ENCODE measurements around the gene FAM8A1.
"Not testable (repeated sequence)": the region's sequence is repeated elsewhere in the genome, so short reads cannot be mapped to it uniquely, and the experiment has no call there.

The FAM8A1 gene, protein sequence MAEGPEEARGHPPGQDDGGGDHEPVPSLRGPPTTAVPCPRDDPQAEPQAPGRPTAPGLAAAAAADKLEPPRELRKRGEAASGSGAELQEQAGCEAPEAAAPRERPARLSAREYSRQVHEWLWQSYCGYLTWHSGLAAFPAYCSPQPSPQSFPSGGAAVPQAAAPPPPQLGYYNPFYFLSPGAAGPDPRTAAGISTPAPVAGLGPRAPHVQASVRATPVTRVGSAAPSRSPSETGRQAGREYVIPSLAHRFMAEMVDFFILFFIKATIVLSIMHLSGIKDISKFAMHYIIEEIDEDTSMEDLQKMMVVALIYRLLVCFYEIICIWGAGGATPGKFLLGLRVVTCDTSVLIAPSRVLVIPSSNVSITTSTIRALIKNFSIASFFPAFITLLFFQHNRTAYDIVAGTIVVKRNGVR

DNA sequence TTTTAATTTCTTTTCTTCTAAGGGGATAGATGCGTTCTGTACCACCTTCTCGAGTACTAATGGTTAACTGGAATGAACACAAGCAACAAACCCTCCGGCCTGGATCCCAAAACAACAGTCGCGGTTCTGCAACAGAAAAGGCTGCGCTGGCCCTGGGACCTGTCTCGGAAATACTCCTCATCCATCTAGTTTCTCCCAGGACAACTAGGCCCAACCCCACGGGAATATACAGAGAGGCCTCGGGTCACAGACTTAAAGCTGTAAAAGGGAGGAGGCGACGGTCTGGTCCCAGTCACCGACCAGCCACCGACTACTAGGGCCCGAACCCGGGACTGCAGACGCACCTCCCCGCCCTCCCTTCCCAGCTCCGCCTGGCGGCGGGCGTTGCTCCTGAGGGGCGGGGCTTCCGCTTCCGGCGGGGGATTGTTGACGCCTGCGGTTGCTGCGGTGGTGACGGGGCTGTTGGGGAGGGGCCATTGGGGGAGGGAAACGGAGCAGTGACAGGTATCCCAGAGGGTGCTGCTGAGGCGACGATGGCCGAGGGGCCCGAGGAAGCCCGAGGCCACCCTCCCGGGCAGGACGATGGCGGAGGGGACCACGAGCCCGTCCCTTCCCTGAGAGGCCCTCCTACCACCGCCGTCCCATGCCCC is at the start of gene FAM8A1:
FAM8A1 (plus strand) TSS at position 426 of the 650 bp plus-strand sequence; CDS start at position 534, 108 bp downstream.
- DNase-seq (ENCODE audit: low spot score): peak; percentile 96

DNA sequence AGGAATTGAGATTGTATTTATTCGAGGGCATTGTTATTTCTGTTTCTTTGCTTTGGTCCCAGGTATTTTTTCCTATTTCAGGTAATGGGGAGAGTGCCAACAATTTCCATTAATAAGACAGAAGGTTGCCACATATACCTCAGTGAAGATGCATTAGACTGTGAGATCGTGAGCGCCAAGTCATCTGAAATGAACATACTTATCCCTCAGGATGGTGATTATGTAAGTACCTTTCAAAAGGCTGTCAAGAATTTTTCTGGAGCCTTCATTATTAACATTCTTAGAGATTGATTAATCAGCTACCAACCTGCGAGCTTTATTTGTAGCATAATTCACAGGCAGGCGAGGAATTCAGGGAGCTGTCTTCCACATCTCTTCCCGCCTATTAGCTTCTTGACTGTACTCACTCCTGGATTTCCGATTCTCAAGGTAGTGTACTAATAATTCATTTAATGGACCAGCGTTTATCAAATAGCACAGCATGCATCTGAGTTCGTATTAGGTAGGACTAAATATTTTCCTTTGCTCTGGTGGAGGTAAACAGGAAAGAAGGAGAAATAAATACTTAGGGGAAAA is 48.6 kb upstream of the FAM8A1 start:
- DNase-seq (ENCODE audit: low spot score): no peak

DNA sequence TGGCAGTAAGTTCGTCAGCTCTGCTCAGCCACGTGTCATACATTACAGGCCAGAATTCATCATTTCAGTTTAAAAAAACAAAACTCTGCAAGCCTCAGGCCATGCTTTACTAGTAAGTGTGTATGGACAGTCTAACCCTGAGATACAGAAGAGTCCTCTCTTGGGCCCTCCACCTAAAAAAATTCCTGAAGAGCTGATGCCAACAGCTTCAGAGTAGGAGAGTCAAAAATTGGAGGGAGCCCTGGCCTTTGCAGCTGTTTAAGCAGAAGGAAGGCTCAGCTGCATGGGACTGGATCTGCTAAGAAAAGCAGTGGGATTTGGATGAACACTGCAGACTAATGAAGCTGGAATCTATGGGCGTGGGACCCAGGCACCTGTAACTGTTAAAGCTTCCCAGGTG is 47.2 kb upstream of the FAM8A1 start:
- no peak for DNase-seq (ENCODE audit: low spot score)

DNA sequence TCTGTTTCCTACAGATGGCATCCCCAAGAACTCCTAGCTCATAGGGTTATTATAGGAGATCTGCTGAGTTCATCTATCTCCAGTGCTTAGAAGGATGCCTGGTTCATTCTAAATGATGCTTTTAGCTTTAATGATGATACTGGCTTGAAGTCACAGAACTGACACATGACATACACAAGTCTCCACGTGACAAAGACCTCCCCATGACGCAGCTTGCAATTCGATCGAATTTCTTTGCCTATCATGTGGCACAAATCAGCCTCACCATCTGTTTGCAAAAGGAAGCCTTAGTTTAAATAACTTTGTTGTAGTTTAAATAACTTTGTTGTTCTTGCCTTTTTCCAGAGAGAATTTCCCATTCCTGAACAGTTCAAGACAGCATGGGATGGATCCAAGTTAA is 44.1 kb upstream of the FAM8A1 start:
- no peak for DNase-seq (ENCODE audit: low spot score)

DNA sequence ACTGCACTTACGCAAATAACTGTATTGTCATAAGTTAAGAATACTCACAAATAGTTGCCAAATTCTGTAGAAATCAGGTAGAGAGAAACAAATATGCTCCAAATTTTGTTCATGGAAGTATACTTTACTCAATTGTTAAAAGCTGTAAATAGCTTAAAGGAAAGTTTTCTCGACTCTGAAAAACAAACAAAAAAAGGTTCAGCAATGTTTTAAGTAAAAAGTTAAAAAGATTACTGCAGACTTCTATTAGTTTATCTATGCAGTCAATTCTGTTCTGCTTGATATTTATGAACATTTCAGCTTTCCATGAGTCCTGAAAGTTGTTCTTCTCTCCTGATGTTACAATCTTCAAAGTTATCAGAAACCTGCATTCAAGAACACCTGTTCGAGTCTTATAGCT is 37.5 kb upstream of the FAM8A1 start:
- no peak for DNase-seq (ENCODE audit: low spot score)

DNA sequence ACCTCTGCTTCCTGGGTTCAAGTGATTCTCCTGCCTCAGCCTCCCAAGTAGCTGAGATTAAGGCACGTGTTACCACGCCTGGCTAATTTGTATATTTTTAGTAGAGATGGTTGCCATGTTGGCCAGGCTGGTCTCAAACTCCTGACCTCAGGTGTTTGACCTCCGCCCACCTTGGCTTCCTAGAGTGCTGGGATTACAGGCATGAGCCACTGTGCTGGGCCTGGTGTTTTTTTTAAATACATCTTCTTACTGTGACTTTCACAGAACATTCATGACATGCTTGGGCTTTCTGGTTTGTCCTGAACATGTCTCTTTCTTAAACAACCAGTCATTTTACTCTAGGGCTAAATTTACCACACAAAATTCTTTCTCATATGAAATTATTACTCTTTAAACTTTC is 34.7 kb upstream of the FAM8A1 start:
- DNase-seq (ENCODE audit: low spot score): no peak

DNA sequence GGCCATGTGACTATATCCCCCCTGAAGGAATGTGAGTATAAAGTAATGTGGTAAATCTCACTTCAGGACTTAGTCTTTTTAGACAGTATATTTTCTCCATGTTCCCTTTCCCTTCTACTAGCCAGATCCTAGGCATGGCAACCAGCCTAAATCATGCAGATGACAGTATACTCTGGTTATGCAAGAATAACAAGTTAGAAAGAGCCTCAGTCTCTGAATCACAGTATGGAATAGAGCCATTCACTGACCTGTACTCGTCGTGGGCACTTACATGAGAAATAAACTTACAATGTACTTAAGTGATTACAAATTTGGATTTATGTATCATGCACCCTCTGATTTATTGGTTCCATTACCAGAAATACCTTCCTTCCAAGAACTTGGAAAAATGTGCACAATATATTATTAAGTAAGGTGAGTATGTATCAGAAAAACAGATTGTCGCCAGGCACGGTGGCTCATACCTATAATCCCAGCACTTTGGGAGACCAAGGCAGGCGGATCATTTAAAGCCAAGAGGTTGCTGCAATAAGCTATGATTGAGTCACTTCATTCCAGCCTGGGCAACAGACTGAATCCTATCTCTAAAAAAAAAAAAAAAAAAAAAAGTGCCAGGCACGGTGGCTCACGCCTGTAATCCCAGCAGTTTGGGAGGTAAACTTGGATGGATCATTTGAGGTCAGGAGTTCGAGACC is 25.1 kb upstream of the FAM8A1 start:
- DNase-seq (ENCODE audit: low spot score): no peak

DNA sequence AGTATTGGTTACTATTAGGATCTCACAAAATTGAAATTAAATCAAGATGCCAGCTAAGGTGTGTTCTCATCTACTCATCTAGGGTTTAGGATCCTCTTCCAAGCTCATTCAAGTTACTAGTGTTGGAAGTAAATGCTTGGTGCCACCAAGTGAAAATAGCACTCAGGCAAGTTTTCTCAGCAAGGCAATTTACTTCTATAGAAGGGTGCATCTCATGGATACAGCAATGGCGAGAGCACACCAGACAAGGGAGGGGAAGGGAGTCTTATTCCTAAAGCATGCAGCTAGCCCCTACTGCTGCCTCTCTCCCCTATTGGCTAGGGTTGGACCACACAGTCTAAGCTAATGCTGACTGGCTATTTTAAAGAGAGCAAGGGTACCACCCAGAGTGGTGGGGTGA is 23.0 kb upstream of the FAM8A1 start:
- no peak for DNase-seq (ENCODE audit: low spot score)

DNA sequence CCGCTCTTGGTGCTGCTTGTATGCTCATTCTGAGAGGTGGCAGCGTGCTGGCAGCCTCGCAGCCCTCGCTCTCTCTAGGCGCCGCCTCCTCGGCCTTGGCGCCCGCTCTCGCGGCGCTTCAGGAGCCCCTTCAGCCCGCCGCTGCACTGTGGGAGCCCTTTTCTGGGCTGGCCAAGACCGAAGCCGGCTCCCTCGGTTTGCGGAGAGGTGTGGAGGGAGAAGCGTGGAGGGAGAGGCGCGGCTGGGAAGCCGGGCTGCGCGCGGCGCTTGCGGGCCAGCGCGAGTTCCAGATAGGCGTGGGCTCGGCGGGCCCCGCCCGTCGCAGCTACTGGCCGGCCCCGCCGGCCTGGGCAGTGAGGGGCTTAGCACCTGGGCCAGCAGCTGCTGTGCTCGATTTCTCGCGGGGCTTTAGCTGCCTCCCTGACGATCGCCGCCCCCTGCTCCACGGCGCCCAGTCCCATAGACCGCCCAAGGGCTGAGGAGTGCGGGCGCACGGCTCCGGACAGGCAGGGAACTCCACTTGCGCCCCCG is 19.5 kb upstream of the FAM8A1 start:
- peak; percentile 81 for DNase-seq (ENCODE audit: low spot score)

DNA sequence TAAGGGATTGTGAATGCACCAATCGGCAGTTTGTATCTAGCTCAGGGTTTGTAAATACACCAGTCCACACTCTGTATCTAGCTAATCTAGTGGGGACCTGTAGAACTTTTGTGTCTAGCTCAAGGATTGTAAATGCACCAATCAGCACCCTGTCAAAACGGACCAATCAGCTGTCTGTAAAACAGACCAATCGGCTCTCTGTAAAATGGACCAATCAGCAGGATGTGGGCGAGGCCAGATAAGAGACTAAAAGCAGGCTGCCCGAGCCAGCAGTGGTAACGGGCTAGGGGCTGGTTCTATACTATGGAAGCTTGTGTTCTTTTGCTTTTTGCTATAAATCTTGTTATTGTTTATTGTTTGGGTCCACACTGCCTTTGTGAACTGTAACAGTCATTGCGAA is 18.8 kb upstream of the FAM8A1 start:
- DNase-seq (ENCODE audit: low spot score): not testable (repeated sequence)

DNA sequence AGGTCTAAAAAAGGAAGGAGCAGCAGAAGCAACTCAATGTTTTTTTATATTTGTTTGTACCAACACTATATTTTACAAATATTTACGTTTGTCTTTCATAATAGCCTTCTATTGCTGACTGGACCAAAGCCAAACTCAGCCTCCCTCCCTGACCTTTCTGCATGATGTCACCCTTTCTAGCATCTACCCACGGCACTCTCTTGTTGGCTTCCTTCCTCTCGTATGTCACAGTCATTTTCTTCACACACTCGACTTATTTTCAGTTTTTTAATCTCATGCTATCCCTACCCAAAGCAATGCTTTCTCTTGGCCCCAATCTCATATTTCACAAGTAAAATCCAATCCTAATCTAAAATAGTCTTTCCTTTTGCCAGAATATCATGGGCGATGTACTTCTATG is 16.3 kb upstream of the FAM8A1 start:
- DNase-seq (ENCODE audit: low spot score): no peak

DNA sequence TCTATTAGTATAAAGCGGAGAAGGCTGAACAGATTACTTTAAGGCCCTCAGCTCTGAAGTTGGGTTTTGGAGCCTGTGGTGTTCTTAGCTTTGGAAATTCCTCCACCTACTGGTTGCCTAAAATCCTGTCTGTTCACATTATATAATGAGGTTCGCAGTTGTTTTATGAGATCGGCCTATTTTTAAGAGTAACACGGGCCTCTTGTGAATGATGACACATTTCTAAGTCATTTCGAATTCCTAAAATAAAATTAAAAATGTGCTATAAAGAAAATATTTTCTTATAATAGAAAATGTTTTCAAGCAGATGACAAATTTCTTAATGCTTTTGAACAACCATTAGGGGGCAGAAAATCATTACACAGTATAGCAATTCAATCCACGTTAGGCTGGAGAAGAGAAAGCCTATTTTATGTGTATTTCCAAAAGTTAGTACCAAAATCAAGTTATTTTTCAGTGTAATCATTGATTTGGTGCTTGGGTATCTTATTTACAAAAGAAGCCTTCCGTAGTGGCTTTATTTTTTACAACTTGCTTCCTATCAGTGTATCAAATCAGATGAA is 15.8 kb upstream of the FAM8A1 start:
- no peak for DNase-seq (ENCODE audit: low spot score)

DNA sequence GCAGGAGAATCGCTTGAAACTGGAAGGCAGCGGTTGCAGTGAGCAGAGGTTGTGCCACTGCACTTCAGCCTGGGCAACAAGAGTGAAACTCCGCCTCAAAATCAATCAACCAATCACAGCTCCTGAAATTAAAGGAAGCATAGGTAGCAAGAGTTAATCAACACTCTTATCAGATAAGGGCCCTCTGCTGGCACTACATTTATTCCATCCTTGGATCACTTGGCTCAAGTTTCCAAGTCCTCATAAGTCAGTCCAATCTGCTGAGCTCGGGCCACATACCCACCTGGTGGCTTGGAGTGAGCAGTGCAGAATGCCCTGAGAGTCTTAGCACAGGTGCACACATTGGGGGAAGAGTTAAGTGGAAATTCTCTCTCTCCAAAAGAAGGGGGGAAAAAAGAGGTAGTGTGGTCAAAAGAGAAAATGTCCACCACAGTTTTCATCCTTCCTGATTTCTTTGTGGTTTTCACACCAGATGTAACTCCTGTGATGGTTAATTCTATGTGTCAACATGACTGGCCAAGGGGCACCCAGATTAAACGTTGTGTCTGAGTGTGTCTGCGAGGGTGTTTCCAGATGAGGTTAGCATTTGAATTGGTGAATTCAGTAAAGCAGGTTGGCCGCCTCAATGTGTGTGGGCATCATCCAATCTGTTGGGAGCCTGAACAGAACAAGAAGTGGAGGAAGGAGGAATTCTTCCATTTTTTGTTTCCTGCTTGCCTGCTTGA is 14.2 kb upstream of the FAM8A1 start:
- DNase-seq (ENCODE audit: low spot score): no peak

DNA sequence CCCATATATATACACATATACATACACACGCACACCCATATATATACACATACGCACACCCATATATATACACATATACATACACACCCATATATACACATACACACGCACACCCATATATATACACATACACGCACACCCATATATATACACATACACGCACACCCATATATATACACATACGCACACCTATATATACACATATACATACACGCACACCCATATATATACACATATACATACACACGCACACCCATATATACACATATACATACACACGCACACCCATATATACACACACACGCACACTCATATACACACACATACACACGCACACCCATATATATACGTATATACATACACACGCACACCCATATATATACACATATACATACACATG is 13.5 kb upstream of the FAM8A1 start:
- not testable (repeated sequence) for DNase-seq (ENCODE audit: low spot score)

DNA sequence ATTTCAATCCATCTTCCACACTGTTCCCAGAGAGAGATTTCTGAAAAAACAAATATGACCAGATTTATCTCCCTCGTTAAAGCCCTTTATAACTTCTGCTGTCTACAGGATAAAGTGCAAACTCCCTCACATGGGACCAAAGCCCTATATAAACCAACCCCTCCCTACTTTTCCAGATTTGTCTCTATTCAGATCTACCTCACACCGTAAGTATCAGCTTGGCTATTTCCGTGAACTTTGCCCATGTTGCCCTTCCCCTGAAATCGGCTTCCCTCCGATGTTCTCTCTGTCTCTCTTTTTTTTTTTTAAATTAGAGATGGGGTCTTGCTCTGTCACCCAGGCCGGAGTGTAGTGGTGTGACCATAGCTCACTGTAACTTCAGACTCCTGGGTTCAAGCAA is 12.1 kb upstream of the FAM8A1 start:
- no peak for DNase-seq (ENCODE audit: low spot score)

DNA sequence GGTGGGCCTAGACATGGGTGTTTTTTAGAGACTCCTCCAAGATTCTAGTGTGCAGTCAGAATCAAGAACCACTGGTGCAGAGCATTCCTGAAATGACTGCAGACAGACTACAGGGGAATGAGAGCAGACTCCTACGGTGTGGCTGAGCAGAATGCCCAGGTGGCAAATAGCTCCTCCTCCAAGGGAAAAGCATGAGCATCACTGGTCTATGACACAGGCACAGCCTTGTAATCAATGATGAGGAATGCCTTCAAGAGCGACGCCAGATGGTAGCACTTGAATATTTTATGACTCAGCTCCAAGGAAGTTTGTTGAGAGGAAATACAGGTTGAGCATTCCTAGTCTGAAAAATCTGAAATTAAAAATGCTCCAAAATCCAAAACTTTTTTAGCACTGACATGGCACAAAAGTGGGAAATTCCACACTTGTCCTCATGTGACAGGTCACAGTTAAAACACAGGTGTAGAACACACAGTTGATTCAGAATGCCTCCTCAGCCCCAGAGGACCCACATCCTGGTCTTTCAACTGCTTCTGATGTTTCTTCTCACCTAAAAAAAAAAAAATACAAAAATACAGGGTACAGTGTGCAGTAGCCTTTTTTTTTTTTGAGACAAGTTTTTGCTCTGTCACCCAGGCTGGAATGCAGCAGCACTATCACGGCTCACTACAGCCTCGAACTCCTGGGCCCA is 10.6 kb upstream of the FAM8A1 start:
- no peak for DNase-seq (ENCODE audit: low spot score)

DNA sequence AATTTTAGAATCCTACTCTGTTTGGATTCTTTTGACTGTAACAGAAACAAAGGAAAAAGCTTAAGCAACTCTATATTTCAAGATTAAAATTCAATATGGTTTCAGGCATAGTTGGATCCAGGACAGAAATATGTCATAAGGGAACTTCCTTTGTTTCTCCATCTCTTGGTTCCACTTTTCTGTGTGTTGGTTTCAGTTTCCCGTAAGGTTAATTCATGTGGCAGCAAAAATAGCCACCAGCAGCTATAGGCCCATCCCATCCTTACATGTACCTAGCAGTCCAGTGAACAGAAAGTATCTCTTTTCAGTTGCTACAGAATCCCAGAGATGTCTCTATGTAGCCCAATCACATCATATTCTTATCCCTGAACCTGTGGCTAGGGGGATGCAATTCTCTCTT is 8.8 kb upstream of the FAM8A1 start:
- DNase-seq (ENCODE audit: low spot score): no peak

DNA sequence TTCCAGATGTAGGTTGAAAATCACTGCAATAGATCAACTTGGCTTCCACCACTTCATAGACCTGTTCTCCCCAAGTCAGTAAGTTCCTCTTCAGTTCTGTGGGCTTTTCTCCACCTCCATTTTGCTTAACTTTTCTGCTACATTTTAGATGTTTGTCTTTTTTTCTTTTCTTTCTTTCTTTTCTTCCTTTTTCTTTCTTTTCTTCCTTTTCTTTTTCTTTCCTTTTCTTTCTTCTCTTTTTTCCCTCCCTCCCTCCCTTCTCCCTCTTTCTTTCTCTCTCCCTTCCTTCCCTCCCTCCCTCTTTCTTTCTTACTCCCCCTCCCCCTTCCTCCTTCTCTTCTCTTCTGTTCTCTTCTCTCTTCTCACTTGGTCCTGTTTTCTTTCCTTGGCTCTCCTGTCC is 6.9 kb upstream of the FAM8A1 start:
- no peak for DNase-seq (ENCODE audit: low spot score)

DNA sequence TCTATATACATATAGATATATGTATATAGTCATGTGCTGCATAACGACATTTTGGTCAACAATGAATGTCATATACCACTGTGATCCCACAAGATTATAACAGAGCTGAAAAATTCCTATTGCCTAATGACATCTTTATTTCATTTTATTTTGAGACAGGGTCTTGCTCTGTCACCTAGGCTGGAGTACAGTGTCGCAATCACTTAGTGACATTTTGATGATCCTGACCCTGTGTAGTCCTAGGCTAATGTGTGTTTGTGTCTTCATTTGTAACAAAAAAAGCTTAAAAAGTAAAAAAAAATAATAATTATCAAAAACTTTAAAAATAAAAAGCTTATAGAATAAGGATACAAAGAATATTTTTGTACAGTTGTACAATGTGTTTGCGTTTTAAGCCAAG is 4.0 kb upstream of the FAM8A1 start:
- DNase-seq (ENCODE audit: low spot score): no peak

DNA sequence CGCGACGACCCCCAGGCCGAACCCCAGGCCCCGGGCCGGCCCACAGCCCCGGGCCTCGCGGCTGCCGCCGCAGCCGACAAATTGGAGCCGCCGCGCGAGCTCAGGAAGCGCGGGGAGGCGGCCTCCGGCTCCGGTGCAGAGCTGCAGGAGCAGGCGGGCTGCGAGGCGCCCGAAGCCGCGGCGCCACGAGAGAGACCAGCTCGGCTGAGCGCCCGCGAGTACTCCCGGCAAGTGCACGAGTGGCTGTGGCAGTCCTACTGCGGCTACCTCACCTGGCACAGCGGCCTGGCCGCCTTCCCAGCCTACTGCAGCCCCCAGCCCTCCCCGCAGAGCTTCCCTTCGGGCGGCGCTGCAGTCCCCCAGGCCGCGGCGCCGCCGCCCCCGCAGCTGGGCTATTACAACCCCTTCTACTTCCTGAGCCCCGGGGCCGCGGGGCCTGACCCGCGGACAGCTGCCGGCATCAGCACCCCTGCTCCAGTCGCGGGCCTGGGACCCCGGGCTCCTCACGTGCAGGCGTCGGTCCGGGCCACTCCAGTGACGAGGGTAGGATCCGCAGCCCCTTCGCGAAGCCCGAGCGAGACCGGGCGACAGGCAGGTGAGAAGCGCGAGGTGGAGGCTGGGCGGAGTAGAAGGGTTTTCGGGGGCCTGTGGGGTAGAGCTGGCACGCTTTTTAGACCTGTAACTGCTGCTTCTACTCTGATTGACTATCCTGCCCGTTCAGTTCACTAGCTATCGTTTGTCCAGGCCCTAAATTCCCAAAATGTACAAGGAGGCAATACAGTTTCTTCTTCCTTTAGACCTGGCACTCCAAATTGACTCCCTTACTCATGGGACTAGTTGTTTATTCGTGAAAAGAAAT is 654 bp downstream of the FAM8A1 start:
- DNase-seq (ENCODE audit: low spot score): peak; percentile 77

Data from left forelimb (tissue), 1 donor.